Stimulated activated CD4-positive, alpha-beta T cell treated with anti-CD3 and anti-CD28 coated beads, Interleukin-15, amount 100 ng/mL, for 1 hour (primary cell): ENCODE results near the gene ZNF606.
A peak's percentile ranks its signal among the peaks of the same experiment; 100 is the strongest.

Experiments used
- DNase-seq, 2 donors: peaks; one replicate each; pipeline ENCODE4 v3.0.0-alpha.2; 2020; ENCODE audit warnings: low read depth in 1 of 2, low spot score in 1 of 2

Gene ZNF606

DNA sequence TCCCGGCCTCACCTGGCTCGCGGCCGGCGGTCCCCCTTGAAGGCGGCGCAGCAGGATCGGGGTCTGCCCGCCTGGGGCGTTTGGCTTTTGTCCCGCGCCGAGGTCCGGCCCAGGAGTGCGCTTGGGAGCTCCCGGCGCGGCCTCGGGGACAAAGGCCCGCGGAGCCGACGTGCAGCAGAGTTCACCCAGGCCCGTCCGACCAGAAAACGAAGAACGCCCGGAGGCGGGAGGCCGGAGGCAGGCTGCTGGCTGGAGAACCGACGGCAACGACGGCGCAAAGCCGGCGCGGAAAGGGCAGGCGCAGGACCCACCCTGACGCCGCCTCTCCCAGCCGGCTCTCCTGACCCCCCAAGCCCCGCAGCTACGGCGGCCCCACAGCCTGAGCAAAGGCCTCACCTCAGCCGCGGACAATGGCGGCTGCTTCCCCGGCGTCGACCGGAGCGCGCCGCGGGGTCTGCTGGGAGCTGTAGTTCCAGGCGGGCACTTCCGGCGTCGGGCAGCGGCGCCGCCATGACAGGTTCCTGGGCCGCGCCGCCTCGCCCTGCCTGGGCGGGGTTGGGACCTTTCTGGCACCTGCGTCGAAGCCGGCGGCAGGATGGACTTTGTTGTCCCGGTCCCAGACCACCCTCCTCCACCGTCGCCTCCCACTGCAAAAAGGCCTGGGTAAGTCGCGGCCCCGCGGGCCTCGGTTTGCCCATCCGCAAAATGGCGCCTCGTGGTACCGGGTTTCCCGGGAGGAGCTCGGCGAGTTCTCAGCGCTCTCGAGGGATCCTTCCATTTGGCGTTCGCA, at the start of gene ZNF606:
Gene ZNF606, minus strand, starts transcription at position 437 of the 790 bp plus-strand sequence. CDS start 1,501 bp downstream, outside the sequence.
- peak; percentile 71 to 77 for DNase-seq

DNA sequence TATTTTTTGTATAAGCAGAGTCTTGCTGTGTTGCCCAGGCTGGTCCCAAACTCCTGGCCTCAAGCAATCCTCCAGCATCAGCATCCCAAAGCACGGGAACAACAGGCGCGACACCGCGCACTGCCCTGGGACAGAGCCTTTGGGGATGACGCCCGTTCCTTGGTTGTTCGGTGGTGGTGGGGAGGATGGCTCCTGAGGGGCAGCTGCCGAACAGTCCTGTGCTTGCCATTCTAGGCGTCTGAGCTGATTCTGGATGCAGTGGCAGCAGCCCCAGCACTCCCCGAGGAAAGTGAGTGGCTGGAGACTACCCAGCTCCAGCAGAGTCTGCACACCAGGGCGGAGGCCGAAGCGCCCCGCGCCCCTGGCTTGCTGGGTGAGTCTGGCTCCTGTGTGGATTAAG, 49.6 kb upstream of the ZNF606 start:
- no peak for DNase-seq

DNA sequence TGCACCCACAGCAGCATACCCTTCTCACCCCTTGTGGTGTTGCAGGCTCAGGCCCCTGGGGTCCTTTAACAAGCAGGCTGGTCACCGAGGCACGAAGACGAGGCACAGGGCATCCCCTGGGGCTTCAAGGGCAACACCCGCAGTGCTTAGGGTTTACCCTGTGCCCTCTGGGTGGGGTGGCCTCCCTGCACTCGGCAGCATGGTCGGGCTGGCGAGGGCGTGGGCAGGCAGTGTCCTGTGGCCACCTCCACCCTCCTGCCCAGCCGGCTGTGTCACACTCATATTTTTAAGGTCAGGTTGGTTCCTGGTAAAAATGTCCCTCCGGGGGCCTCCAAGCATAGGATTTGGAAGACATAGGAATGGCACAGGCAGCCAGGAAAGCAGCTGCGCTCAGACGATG, 45.1 kb upstream of the ZNF606 start:
- DNase-seq = no peak

DNA sequence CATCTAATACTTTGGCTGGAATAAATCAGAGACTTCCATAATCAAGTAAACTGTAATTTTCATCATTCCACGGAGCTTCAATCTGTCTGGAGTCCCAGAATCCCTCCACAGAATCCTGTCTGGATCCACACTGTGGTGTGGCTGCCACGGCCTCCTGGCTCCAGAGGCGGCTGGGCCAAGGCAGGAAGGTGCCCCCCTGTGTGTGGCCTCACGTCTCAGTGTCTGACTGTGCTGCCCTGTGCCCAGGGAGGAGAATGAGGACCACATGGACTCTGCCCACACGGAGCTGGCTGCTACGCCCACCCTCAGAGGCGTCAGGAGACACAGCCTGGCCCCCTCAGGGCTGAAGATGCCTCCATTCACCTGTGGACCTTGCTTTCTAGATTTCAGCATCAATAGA, 44.2 kb upstream of the ZNF606 start:
- no peak for DNase-seq

DNA sequence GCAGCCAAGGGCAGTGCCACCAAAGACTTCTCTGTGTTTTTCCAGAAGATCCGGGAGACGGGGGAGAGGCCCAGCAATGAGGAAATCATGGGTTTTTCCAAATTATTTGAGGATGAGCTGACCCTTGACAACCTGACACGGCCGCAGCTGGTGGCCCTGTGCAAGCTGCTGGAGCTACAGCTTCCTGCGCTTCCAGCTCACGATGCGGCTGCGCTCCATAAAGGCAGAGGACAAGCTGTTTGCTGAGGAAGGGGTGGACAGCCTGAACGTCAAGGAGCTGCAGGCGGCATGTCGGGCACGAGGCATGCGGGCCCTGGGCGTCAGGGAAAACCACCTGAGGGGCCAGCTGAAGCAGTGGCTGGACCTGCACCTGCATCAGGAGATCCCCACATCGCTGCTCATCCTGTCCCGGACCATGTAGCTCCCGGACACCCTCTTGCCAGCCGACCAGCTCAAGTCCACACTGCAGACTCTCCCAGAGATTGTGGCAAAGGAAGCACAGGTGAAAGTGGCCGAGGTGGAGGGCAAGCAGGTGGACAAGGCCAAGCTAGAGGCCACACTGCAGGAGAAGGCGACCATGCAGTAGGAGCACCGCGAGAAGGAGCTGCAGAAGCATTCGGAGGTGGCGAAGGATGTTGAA, 42.9 kb upstream of the ZNF606 start:
- no peak for DNase-seq

DNA sequence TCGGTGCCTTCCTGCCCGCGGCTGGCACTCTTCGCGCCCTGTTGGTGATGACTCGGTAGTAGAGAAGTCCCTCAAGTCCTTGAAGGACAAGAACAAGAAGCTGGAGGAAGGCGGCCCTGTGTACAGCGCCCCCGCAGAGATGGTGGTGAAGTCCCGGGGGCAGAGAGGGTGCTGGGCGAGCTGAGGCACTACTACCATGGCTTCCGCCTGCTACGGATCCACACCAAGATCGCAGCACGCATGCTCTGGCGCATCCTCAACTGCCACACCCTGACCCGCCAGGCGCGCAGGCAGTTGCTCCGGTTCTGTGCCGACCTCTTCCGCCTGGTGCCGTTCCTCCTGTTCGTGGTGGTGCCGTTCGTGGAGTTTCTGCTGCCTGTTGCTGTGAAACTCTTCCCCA, 42.3 kb upstream of the ZNF606 start:
- no peak for DNase-seq

DNA sequence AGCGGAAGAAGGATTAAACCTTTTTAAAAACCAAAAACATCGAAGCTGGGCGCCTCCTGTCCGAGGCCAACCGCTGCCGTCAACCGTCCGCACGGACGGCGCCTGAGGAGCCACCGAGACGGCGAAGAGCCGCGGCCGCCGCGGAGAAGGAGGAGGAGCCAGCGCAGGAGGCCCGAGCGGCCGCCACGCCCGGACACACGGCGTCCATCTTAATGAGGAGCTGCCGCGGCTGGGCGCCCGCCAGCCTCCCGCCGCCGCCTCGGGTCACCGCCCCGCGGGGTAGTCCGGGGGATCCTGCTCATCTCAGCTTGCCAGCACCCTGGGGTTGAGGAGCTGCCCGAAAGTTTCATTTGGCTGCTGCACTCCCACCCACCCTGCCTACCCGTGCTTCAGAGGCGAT, 41.8 kb upstream of the ZNF606 start:
- no peak for DNase-seq

DNA sequence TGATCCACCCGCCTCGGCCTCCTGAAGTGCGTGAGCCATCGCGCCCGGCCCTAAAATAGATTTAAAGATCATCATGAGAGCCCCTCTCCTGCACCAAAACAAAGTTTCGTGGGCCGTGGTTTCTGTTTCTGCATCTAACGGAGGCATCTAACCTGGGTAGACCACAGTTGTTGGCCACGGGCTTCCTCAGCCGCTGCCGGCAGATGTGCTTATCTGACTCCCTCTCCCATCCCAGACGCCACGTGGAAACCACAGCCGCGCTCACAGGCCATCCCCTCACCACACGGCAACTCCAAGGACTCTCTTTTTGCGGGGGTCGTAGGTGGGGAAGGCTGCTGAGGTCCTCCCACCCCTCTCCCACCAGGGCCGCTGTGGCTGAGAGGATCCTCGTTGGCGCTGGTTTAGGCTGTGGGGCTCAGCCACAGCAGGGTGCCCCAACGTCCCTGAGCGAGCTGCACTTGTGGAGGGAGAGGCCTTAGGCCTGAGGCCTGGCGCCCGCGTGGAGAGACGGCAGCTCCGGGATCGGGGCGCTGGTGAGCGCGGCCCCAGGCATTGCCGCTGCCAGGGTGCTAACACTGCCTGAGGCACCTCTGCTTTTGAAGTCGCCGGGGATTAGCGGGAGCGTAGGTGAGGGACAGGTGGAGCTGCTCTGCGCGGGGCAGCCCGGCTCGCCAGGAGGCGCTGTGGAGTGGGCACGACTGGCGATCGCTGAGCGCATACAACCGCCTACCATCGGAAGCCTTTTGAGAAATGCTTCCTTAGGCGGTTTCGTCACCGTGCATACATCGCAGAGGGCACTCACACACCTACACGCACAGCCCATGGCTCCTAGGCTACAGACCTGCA, 40.1 kb upstream of the ZNF606 start:
- no peak for DNase-seq

DNA sequence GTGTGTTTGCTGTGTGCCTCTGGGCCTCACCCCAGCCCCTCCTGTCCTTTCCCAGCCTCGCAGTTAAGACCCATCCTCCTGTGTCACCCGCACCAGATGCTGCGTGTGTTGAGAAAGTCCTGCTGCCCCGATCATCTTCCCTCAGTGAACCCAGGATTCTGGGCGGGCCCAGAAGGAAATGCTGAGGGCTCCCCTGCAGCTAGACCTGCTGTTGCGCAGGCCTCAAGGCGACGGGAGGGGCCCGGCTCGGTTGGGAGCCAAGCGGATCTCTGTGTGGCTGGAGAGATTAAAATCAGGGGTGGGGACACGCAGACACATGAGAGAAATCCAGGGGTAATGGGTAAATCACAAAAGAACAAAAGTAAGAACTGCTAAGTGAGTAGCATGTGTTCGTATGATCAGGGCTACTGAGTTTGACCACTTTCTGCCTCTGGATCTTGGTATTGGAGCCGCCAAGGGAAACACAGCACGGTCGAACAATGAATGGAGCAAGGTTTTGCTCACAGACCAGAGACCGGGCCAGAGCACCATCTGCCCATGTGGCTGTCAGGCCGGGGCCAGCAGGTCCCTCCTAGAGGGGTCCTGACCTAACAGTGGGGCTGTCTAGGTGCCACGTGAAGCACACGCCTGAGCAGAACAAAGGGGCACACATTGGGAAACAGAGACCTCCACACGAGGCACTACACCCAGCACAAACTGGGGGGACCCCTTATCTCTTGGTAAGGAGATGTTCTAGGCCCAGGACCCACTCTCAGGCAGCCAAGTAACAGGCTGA, 38.3 kb upstream of the ZNF606 start:
- no peak for DNase-seq

DNA sequence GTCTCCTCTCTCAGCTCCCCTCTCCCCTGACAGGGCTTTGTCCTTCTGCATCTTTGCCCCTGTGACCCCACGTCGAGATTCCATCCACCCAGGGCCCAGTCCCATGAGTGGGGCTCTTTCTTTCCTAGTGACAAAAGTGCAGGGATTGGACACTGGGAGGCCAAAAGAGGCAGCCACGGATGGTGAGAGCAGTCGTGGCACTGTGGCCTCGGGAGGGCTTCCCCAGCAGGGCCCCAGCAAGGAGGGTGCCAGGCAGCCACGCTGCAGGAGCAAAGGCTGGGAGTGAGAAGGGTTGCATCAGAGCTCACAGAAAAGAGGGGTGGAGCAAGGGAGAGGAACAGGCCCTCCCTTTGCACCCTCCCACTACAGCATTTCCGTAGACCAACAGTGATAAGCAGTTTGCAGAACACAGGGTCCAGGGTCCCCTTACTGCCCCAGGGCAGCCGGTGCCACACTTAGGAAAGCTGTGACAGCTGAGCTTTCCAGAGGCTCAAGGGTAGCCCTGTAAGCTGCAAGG, 36.1 kb upstream of the ZNF606 start:
- no peak for DNase-seq

DNA sequence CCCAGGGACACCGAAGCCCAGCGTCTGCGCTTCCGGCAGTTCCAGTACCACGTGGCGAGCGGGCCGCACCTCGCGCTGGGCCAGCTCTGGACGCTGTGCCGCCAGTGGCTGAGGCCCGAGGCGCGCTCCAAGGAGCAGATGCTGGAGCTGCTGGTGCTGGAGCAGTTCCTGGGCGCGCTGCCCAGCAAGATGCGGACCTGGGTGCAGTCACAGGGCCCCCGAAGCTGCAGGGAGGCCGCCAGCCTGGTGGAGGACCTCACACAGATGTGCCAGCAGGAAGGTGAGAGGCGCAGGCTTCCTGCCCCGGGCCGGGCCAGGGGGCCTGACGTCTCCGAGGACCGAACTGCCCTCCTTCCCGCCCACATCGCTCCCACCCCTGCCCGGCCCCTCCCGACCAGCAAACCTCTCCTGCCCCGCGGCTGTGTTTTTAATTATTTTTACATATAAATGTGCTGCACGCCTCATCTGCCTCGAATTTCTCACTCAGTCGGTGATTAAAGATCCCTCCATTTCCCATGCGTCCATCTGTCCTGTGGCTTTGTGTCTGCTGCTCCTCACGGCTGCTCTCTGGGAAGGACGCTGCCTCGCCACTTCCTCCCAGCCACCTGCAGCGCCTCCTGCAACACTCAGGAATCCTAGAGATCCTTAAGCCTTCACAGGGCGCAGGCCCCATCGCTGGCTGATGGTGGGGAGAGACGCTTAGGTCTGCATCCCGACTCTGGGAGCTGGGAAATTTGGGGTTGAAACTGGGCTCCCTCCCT, 35.5 kb upstream of the ZNF606 start:
- DNase-seq = no peak

DNA sequence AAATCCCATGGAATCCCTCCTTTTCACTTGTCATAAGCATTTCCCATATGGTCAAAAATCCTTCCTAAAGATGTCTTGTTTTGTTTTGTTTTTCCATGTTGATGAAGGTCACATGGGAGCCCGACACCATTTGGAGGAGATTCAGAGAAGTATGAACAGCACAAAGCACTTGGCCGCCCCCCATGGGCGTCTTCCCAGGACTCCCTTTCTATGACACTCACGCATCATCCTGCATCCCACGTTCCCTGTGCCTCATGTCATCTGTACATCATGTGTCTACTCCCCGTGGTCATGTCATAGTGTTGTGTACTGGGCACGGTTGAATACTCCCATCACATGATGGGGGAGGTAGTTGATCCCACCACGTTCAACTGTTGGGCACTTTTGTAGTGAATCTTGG, 33.2 kb upstream of the ZNF606 start:
- no peak for DNase-seq

DNA sequence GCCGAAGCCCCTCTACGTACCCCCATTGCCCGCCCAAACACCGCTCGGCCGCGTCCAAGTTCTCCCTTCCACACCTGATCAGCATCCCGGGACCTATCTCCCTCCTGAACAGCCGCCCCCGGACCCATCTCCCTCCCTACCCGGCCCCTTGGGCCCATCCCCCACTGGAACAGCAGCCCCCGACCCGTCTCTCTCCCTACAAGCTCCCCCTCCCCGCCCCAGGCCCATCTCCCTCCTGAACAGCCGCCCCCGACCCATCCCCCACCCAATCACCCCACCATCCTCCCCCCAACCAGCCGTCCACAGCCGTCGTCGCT, 31.8 kb upstream of the ZNF606 start:
- DNase-seq = no peak

DNA sequence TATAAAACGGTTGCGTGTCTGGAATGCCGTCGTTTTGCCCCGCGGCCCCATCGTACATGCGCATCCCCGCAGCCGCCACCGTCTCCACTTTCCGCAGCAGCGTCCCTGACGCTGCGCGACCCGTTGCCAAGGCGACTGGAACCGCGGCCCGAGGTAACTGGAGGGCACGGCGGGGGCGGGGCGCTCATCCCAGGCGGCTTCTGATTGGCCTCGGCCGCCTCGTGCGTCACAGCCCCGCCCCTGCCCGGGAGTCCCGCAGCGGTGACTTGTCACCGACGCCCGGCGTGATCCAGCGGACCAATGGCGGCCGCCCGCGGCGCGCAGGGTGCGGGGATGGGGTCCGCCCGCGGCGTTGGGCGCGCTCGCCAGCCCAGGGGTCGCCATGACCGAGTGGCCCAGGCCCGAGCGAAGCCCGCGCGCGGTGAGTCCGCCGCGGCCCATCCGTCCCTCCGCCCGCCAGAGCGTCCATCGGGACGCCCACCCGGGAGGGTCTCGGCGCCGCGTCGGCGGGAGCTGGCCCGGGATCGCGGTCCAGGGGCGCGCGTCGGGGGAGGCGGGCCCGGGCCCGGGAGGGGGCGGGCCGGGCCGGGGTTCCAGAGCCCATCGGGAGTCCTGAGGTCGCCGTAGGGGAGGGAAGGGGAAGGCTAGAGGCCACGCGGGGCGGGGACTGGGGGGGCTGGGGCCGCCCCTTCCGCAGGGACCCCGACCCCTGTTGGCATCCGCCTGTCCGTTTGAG, 31.3 kb upstream of the ZNF606 start, which contains the start of gene ZSCAN1:
Gene ZSCAN1, plus strand, starts transcription at position 285 of the 736 bp plus-strand sequence. CDS start 3,812 bp downstream, outside the sequence.
- peak in 1 of 2 donors; percentile 7 for DNase-seq

DNA sequence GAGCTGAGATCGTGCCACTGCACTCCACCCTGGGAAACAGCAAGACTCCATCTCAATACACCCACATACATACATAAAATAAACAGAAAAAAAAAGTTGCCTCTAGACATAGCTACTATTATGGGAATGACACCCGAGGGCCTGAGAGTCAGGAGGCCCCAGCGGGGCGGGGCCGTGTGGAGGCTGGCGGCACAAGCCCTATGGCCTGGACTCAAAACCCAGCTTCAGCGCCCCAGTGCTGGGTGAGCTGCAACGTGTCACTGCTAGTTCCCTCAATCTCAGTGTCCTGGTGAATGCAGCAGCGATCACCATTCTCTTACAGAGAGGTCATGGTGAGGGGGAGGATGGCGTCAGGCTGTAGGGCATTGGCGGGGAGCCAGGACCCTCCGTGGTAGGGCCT, 22.0 kb upstream of the ZNF606 start:
- DNase-seq = no peak

DNA sequence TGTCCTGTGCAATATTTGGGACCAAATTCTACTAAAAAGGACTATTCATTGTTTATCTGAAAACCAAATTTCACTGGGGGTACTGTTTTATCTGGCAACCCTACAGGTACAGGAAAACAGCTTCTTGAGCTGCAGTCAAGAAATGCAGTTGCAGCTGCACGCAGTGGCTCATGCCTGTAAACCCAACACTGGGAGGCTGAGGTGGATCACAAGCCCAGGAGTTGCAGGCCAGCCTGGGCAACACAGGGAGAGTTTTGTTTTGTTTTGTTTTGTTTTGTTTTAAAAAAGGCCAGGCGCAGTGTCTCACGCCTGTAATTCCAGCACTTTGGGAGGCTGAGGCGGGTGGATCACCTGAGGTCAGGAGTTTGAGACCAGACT, 19.7 kb upstream of the ZNF606 start:
- no peak for DNase-seq

DNA sequence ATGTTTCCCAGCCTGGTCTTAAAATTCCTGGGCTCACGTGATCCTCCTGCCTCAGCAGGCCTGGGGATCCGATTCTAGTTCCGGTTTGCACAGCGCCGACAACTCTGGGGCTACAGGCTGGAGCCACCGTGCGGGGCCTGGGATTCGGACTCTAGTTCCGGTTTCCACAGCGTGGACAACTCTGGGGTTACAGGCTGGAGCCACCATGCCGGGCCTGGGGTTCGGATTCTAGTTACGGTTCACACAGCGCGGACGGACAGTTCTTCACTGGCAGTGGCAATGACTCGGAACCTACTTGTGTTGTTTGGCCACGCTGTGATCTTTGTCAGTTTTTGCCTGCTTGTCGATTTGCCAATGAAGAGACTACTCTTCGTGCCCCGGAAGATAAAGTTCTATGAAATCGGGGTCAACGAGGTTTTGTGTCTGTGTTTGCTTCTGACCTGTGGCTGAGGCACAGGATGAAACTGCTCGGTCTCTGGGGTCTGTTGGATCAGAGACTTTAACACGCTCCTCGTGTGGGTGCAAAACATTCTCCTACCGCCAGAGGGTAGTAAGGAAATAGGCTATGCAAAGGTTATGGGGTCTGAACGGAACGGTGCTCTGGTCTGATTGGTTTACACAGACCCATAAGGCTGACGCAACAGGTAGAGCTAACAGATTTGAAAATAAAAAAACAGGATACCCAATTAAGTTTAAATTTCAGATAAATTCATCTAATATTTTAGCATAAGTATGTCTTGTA, 19.1 kb upstream of the ZNF606 start:
- DNase-seq = no peak

DNA sequence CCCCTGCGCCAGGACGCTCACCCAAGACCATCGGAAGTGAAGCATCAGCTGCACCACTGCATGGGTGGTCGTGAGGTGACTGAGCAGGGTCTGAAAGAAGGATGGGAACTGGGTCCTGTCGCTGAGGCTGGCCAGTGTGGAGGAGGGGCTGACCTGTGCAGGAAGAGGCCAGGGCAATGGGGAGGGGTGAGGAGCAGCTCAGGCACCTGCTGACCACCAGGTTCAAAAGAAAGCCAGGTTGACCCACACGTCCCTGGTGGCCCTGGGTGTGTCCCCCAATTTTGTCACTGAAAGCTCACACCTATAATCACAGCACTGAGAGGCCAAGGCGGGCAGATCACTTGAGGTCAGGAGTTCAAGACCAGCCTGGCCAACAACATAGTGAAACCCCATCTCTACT, 17.5 kb upstream of the ZNF606 start:
- DNase-seq = no peak

DNA sequence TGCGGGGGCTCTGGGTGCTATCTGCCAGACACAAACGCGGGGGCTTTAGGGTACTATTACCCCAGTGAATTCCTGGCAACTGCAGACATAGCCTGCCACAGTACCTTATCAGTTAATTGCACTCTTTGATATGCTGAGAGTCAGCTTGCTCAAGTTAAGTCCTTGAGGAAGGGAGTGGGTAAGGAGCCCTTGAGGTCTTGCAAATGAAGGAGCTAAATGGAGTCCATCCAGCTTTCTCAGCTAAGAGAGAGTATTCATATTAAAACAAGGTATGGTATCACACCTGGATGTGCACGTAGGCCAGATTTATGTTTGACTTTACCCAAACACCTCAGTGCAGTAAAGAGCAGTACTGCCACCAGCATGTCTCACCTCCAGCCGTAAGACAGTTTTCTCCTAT, 11.5 kb upstream of the ZNF606 start:
- DNase-seq = no peak
